ENCODE data around the gene CLIP3.

- TF ChIP-seq CTCF (IDR thresholded peaks at IDR 0.05) (no peak), POLR2A (IDR thresholded peaks at IDR 0.05) (no peak)
Measured at GRCh38 chr19:36019061-36019670, 13.5 kb downstream of the CLIP3 start.
